ENCODE measurements around the gene RASA4.
"Not testable (repeated sequence)": the region's sequence is repeated elsewhere in the genome, so short reads cannot be mapped to it uniquely, and the experiment has no call there.

GRCh38 chr7:102531583-102531982 lies 85.0 kb downstream of the RASA4 start:
- not testable (repeated sequence) for TF ChIP-seq CTCF (conservative IDR thresholded peaks at IDR 0.05; ENCODE audit: low read length); EZH2phosphoT487 (IDR thresholded peaks at IDR 0.05; ENCODE audit: borderline replicate concordance, low read depth, low read length)
